ENCODE measurements around the gene NCOR2.

The NCOR2 gene

DNA sequence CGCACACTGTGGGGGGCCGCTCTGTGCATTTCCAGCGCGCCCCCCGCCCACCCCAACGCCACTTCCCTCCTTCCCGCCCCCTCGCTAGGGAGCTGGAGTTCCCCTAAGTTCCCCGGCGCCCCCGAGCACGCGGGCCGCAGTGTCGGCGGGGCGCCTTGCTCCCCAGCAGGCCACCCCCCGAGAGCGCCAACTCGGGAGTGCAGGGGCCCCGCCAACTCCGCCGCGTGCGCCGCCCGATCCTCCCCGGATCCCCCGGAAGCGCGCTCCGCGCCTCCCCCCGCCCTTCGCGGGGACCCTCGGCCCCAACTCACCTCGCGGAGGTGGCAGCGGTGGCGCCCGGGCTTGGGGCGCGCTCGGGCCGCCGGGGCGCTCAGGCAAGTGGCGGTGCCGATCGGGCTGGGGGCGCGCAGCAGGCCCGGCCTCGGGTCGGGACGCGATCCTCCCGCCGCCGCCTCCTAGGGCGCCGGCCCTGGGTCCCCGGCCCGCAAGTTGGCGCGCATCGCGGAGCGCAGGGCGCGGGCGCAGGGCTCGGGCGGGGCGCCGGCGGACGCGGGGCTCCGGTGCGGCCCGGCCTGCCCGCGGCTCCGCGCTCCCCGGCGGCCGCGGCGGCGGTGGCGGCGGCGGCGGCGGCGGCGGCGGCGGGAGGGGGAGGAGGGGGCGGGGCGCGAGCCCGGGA lies at the start of gene NCOR2:
NCOR2 (minus strand) TSS at position 616 of the 676 bp plus-strand sequence. CDS start 72,361 bp downstream, outside the sequence.
- DNase-seq (ENCODE audit: low read depth): peak; percentile 50

DNA sequence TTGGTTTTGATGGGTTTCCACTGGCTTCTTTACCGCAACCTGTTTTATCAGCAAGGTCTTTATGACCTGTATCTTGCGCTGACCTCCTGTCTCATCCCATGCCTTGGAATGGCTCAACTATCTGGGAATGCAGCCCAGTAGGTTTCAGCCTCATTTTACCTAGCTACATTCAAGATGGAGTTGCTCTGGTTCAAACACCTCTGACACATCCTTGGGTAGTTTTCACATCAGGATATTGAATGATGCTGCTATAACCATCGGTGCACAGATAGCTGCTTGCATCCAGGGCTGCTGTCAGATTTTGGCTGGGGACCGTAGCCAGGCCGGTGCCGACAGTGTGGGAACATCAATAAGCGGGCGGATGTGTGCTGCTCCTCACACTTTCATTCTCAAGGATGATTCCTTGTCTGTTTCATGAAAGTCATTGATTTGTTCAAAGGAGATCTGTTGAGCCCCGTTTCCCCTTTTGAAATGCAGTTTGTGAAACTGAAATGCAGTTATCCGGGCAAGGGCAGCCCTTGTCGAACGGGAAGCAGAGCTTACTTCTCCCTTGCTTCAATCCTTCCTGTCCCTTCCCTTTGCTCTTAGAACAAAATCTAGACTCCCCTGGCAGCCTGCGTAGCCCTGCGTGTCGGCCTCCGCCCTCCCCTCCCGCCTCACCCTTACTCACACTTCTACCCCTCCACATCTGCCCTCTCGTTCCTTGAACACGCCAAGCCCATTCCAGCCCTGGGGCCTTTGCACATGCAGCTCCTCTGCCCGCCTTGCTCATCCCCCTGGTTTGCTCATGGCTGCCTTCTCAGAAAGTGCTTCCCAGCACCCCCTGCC lies 49.2 kb upstream of the NCOR2 start:
- DNase-seq (ENCODE audit: low read depth): no peak

DNA sequence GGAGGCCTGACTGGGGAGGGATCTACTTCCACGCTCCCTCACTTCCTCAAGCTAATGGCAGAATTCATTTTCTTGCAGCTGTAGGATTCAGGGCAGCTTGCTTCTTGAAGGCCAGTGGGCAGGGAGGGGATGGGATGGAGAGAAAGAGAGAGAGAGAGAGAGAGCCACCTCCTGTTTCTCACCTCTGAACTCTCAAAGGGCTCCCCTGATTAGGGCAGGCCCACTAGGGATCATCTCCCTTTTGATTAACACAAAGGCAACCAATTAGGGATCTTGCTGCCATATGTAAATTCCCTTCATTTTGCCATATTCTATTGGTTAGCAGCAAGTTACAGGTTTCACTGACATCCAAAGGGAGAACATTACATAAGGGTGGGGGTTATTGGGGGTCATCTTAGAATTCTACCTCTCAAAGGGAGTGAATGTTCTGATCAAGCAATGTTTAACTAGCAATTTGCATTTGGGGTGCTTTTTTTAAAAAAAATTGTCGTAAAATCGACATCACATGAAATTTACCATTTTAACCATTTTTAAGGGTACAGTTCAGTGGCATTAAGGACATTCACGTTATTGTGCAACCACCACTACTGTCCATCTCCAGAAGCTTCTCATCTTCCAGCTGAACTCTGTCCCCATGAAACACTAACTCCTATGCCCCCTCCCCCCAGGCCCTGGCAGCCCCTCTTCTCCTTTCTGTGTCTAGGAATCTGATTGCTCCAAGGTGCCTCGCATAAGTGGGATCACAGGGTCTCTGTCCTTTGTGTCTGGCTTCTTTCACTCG lies 47.3 kb upstream of the NCOR2 start:
- DNase-seq (ENCODE audit: low read depth): no peak

DNA sequence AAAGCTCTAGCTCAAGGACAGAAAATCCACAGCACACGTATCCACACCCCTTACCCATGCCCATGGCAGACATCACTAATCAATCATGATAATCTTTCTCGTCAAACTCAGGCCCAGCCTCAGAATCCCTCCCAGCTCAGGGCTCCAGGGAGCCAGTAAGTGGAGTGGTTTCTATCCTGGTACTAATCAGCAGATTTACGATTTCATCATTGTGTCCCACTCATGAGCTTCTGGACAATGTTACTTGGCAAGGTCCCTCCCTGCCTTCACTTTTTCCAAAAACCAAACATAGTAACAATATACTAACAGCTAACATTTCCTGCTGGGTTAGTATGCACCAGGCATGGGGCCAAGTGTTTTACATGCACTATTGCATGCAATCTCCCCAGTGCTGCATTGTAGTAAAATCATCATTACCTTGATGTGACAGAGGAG lies 45.8 kb upstream of the NCOR2 start:
- no peak for DNase-seq (ENCODE audit: low read depth)

DNA sequence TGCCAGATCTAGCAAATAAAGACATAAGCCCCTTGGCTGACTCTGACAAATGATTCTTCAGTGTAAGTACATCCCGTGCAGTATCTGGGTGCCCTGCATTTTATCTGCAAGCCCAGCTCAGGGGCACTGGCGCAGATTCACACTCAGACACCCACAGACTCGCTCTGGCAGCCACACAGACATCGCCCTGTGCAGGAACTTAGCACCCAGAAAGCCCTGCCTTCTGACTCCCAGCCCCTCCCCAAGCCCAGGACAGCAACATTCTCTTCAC lies 44.9 kb upstream of the NCOR2 start:
- no peak for DNase-seq (ENCODE audit: low read depth)

DNA sequence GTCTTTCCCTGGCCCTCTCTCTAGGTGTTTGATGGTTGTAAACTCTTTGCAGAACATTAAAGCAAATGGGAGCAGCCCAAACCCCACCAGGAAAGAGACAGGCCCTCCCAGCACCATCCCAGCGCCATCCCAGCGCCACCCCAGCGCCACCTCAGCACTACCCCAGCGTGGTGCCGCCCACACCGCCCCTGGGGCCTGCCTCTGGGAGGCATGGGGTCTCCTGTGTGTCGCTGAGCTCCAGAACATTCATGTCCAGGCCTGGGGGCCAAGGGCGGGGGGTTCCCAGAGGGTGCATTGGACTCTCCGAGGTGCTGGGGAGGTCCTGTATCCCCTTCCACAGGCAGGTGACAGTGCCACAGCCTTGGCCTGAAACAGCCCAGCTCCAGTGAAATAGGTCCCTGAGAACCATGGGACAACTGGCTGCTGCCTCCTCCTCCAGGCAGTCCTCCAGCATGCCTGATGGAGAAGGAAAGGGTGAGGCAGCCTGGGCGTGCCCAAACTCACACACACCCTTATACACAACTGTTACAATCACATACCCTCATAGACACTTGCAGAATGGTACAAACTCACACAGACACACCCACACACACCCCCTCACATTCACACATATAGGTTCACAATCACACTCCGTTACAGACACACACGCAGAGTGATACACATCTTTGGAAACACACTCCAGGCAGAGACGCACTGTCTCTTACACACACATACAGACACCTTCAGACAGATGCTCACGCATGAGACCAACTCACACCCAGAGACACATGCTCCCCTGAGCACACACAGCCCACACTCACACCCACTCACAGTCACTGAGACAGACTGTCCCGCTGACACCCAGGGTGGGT lies 44.4 kb upstream of the NCOR2 start:
- DNase-seq (ENCODE audit: low read depth): no peak

DNA sequence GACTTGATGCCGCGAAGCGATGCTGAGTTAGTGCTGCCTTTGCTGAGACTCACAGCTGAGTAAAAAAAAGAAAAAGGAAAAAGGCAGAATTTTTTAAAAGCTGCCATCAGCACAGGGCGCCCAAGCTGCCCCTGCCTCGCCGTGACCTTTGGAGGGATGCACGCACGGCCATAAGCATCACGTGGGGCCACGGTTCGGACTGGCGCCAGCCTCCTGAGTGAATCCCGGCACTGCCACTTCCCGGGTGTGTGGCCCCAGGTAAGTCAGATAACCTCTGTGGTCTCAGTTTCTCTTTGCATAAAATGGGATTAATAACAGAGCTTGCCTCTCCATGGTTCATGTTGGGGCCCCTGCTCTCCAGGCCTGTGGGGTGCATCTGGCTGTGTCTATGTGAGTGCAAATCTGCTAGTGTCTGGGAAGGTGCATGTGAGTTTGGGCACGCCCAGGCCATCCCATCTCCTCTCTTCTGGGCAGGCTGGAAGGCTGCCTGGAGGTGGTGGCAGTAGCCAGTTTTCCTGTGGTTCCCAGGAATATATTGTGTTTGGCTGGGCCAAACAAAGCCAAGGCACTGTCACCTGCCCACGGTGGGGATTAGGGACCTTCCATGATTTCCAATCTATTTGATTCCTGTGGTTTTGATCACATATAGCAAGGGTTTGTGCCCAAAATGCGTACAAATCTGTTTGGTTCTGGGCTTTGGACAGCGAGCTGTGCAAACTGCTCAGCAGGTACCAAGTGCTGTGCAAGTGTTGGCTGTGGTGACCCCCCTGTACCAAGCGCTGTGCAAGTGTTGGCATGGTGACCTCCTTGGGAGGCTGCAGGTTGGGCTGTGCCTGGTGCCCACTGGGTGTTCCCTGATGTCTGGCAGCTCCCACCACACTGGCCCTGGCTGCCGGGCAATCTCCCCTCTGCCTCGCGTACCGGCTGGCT lies 43.5 kb upstream of the NCOR2 start:
- no peak for DNase-seq (ENCODE audit: low read depth)

DNA sequence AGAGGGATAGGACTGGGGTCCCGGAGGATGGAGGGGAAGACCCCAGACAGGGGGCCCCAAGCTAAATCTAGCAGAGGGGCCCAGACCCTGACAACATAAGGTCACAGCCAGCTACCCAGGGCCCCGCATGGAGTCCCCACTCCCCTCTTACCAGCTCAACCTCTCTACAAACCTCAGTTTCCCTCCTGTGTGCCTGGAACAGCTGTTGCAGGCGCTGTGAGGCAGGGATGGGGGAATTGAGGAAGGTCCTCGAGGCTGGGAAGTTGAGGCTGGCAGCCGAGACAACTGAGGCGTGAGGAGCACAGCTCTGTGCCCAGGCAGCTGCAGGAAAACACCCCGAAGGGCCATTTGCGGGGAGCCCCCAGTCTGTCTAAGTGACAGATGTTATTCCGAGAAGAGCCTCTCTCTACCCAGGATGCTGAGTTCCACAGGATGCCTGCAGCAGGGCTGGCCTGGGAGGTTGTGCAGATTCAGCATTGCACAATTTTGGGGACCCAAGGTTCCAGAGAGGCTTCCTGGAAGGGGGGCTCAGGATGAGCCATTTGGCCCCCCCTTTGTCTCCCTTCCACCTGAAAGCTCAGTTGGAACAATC lies 42.7 kb upstream of the NCOR2 start:
- DNase-seq (ENCODE audit: low read depth): no peak

DNA sequence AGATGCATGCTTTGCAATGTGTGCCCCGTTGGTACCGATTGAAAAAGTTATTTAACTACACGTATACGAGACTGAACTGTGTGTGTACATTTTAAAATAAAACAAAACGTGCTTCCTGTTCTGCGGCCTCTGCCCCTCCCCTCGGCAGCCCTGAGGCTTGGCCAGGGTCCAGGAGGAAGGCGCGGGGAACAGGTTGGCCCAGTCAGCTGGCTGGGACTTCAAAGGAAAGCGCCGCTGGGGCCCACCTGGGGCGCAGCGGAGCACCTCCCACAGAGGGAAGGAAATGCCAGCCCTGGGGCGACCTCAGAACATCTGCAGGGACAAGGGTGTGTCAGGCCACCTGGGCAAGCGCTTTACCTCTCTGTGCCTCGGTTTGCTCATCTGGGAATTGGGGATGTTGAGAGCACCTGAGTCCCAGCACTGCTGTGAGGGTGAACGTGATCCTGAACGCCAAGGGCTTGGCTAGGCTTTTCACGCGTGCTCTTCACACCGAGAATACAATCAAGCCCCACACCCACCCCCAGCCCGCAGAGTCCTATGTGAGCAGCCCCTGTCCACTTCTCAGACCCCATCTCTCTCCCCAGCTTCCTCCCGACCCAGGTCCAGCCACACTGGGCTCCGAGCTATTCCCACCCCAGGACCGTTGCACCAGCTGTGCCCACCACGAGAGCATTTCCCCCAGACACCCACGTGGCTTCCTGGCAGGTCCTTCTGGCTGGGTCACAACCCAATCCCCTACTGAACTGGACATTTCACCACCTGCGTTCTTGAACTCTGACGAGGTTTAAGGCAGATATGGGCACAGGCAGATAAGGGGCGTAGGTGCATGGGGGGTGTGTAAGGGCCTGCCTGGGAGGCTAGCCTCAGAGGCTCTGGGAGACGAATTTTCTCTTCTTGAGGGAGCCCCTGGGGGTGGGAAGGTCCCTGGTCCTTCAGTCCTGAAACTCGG lies 41.9 kb upstream of the NCOR2 start:
- DNase-seq (ENCODE audit: low read depth): peak; percentile 59

DNA sequence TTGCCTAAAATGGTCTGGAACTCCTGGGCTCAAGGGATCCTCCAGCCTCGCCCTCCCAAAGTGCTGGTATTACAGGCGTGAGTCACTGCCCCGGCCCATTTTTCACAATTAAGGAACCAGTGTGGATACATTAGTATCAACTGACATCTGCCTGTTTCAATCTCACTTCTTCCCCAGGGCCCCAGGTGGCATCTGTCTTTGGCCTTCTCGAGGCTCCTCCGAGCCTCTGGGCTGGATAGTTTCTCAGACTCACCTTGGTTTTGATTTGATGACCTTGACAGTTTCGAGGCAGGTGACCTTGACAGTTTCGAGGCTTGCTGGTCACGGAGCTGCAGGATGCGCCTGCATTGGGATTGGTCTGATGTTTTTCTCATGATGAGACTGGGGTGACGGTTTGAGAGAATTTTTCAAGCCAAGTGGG lies 41.0 kb upstream of the NCOR2 start:
- no peak for DNase-seq (ENCODE audit: low read depth)

DNA sequence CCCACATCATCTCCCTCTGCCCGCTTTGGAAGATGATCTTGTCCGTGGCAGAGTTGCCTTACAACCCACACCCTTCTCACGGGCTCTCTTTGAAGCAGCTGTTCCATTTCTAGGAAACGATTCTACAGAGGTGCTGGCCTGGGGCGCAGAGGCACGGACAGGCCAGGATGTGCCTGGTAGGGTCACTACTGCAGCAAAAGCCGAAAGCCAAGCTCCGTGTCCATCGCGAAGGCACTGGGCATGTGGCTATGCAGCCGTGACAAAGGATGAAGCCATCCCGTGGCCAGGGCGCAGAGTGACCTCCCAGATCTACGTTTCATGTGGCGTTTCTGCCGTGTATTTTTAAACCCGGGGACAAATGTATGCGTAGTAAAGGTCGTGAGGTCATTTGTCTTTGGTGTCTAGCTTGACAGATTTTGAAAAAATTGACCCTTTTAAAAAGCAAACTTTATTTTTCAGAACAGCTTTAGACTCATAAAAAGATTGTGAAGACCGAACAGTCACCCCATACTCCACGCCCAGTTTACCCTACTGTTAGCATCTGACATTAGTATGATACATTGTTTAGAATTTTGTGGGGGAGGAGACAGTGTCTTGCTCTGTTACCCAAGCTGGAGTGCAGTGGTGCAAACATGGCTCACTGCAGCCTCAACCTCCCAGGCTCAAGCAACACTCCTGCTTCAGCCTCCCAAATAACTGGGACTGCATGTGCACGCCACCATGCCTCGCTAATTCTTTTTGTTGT lies 40.4 kb upstream of the NCOR2 start:
- DNase-seq (ENCODE audit: low read depth): no peak

DNA sequence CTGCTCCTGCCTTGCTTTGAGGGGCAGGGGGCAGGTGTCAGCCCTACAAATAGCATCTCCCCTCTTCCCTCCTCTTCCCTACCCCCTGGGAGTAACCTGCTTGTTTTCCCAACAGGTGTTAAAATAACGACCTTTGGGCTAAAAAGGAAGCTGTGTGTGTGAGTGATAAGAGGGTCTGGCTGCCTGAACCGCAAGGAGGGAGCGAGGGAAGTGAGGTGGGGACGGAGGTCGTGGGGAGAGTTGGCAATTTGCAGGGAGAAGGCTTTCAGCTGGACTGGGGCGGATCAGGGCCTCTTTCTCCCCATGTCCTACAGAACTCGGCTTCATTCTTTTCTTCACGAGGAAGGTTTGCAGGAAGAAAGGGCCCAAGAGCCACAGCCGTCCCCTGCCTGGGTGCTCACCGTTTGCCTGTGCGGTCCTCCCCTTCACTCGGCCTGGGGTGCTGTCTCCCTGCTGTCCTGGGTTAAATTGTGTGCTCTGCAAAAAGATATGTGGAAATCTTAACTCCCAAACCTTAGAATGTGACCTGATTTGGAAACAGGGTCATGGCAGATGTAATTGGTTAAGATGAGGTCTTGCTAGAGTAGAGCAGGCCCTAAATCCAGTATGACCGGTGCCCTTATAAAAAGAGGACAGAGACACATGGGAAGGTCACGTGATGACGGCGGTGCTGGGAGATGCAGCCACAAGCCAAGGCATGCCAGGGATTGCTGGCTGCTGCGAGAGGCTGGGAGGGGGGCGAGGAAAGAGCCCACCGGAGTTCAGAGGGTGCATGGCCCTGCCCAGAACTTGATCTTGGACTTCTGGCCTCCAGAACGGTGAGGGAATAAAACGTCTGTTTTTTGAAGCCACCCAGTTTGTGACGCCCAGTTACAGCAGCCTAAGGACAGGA lies 38.7 kb upstream of the NCOR2 start:
- DNase-seq (ENCODE audit: low read depth): no peak

DNA sequence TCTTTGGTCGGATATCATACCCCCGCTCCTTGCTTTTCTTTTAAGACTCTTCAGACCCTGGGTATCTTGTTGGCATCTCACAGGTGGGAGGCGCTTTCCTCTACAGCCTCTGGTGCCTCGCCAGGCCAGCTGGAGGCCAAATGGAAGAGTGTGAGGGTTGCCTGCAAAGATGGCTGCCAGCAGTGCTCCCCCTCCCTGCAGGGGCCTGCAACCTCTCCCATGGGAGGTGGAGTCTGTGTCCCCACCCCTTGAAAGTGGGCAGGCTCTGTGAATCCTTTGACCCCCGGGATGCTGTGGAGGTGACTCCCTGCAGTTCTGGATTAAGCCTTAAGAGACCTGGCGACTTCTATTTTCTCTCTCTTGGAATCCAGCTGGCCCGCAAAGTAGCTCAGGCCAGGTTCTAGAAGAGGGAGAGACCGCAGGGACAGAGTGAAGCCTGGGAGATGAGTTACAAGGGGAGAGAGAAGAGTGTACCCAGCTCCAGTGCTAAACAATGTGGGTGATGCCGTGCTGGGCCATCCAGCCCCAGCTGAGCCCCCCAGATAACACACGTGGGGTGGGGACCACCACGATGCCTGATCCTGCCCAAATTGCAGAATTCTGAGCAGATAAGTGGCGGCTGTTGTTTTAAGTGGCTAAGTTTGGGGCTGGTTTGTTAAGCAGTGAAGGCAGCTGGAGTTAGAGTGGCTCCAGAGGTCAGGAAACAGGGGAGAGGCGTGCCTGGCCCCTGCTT lies 37.9 kb upstream of the NCOR2 start:
- no peak for DNase-seq (ENCODE audit: low read depth)

DNA sequence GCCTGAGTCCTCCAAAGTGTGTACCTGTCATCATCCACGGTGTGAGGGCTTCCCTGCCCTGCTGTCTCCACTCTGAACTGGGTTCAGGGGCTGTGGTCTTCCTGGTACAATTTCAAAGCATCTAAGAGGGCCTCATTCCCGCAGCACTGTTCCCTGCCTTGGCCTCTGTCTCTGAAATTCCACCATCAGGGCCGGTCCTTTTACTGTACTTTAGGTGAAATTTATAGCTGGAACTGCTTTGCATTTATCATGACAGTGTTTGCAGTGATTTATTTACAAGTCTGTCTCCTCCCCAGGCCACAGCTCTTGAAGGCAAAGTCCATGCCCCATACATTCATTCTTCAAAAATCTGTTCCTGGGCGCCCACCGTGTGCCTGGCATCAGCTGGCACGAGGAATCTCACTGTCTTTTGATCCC lies 36.9 kb upstream of the NCOR2 start:
- DNase-seq (ENCODE audit: low read depth): no peak

DNA sequence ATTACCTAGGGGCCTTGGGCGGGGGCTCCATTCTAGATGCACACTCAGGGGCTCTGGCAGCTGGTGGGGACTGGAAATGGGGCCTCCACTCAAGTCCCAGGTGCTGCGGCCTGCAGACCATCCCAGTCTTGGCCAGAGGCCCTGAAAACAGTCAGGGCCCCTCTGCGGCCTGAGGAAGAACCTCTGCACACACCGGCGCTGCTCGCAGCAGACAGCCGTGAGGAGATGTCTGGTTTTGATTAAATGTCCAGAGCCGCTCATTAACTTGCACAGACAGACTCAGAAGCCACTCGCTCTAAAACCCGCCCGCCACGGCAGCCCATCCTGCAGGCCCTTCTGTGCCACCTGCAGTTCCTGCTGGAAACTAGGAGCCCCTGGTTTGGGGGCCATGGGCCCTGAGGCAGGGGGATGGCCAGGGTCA lies 36.4 kb upstream of the NCOR2 start:
- no peak for DNase-seq (ENCODE audit: low read depth)

DNA sequence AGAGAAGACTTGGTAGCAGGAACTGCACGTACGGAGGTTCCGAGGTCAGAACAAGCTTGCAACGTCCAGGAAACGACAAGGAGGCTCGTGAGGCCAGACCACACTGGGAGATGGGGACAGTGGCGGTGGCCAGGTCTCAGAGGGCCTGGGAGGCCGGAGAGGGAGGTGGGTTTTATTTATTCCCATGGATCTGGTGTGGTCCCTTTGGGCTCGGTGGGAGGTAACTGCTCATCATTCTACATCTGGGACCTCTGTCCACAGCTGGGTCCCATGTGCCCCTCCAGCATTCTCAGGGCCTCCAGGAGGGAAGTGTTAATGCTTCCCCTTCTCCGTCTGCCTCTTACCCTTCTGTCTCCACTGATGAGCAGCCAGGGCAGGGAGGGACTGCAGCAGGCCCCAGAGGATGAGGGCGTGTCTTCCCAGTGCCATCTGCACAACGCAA lies 35.7 kb upstream of the NCOR2 start:
- no peak for DNase-seq (ENCODE audit: low read depth)

DNA sequence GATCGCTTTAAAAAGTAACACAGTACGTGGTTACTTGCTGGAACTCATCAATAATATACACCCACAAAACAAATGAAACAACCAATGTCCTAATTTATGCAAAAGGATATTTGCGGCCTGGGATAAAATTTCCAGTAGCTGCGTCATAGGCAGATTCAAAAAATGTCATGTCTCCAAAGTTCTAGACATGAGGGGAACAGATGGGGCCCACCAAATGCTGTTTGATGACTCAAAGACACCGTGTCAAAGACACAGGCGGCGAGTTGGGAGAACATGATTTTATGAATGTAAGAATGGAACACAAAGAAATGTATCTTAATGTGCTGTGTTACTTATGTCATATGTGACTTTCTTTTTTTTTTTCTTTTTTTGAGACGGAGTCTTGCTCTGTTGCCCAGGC lies 34.3 kb upstream of the NCOR2 start:
- DNase-seq (ENCODE audit: low read depth): no peak

Measured in stimulated activated CD8-positive, alpha-beta memory T cell treated with anti-CD3 and anti-CD28 coated beads, Interleukin-12 subunit alpha, Interleukin-12 subunit beta, amount 100 ng/mL, for 4 hours (primary cell).